K562 (cell line): ENCODE measurements around the gene FOXR1. TPM values are rescaled to one million over a fixed set of nuclear protein-coding genes. Genes with fewer than 3 reads are reported as not detected.

Experiments used
- ATF3 ChIP-seq, 2 experiments: fragments of 450-650 bp in 1 of 2; sonication (generic) in 1 of 2; formaldehyde crosslinking in 1 of 2; IDR thresholded peaks in 1 of 2; conservative IDR thresholded peaks in 1 of 2; 2 replicates each; pipeline versions ENCODE4 v1.6.1 to v1.8.1; 2016 to 2023; ENCODE audit warnings: mild to moderate bottlenecking in 2 of 2, moderate library complexity in 2 of 2, inconsistent platforms in 1 of 2, missing genetic modification reagents in 1 of 2
- CBFA2T3 ChIP-seq: fragments of 450-650 bp; IDR thresholded peaks from 2 replicates; pipeline ENCODE4 v1.6.1; 2017
- NCOR1 ChIP-seq: fragments of 450-650 bp; IDR thresholded peaks from 2 replicates; pipeline ENCODE4 v1.6.1; 2016; ENCODE audit warnings: mild to moderate bottlenecking, moderate library complexity
- RCOR1 ChIP-seq, 2 experiments: IDR thresholded peaks; 2 replicates each; pipeline ENCODE4 v1.6.1; 2012; ENCODE audit warnings: low read depth in 2 of 2, low read length in 2 of 2, borderline replicate concordance in 1 of 2, improper control_type of control experiment in 1 of 2
- SPI1 ChIP-seq: IDR thresholded peaks from 2 replicates; pipeline ENCODE4 v1.6.1; 2011; ENCODE audit warnings: low read depth, low read length, control low read depth, borderline replicate concordance
- TAL1 ChIP-seq: fragments of 450-650 bp; IDR thresholded peaks from 2 replicates; pipeline ENCODE4 v1.6.1; 2016; ENCODE audit warnings: mild to moderate bottlenecking
- TCF3 ChIP-seq: sonication (generic); formaldehyde crosslinking; IDR thresholded peaks from 2 replicates; pipeline ENCODE4 v1.4.0; 2020; ENCODE audit warnings: mild to moderate bottlenecking, missing genetic modification reagents
- TCFL5 ChIP-seq: fragments of 250-450 bp; sonication (Bioruptor Pico); conservative IDR thresholded peaks from 2 replicates; pipeline ENCODE4 v1.6.1; 2021; ENCODE audit warnings: mild to moderate bottlenecking, moderate library complexity, matching md5 sums
- polyA plus RNA-seq, 8 experiments: library from polyadenylated mRNA; depleted of rRNA in 4 of 8; stranded (reverse) in 5 of 8; unstranded in 3 of 8; fragments of >200 nt; fragmentation: Nextera tagmentation in 2 of 8; fragmentation: Illumina TruSeq in 1 of 8; extraction: Ambion mirVana in 2 of 8; extraction: Trizol in 1 of 8; gene quantifications; 2 replicates each; pipeline versions ENCODE4 v1.2.1 to v1.2.3, GENCODE V29; 2011 to 2014; ENCODE audit warnings: inconsistent platforms in 1 of 8, missing spikeins in 1 of 8
- total RNA-seq, 7 experiments: library from RNA; depleted of rRNA in 6 of 7; stranded (reverse); fragments of >200 nt in 6 of 7; fragmentation: Illumina TruSeq in 2 of 7; extraction: Trizol in 2 of 7; gene quantifications; 2 replicates each; pipeline versions ENCODE4 v1.2.1 to v1.2.3, GENCODE V29; 2011 to 2021; ENCODE audit warnings: low replicate concordance in 1 of 7

The FOXR1 gene
- total and polyA plus RNA-seq, 9 of the 15 experiments (the other 6 are each of a cell fraction or from before 2014, with no cell fraction given): not detected

- peak in 1 of 2 experiments; percentile 22; a peak in 1 of 4 replicates for TF ChIP-seq RCOR1 (IDR thresholded peaks at IDR 0.05; ENCODE audit: borderline replicate concordance in 1 of 2, low read depth in 2 of 2, low read length in 2 of 2)
- 0 out of 2 replicates have a peak, but pooled peaks have one; percentile 18 for TF ChIP-seq NCOR1
- TF ChIP-seq ATF3 (IDR thresholded peaks at IDR 0.05): no peak
- no peak for TF ChIP-seq ATF3 (CRISPR knock-in tag; conservative IDR thresholded peaks at IDR 0.05)
- peak; percentile 79 for TF ChIP-seq CBFA2T3
- no peak for TF ChIP-seq SPI1
- peak; percentile 56; the same call in 1 of the 2 replicates for TF ChIP-seq TAL1
- no peak for TF ChIP-seq TCFL5 (CRISPR knock-in tag)
- peak; percentile 46; the same call in 1 of the 2 replicates for TF ChIP-seq TCF3 (CRISPR knock-in tag)
Measured at GRCh38 chr11:118938491-118939403, 32.8 kb upstream of the FOXR1 start (continued).
